NCI-H1105 (cell line): Measurements from ENCODE around the gene ANO6.

ENCODE experiments used
- DNase-seq: peaks from one replicate; lab custom pipeline; 2025; lab: John Stamatoyannopoulos, UW

Gene ANO6

GRCh38 chr12:45406988-45407850 is 191.3 kb downstream of the ANO6 start:
- no peak for DNase-seq

GRCh38 chr12:45407981-45408728 is 192.3 kb downstream of the ANO6 start:
- no peak for DNase-seq

DNA sequence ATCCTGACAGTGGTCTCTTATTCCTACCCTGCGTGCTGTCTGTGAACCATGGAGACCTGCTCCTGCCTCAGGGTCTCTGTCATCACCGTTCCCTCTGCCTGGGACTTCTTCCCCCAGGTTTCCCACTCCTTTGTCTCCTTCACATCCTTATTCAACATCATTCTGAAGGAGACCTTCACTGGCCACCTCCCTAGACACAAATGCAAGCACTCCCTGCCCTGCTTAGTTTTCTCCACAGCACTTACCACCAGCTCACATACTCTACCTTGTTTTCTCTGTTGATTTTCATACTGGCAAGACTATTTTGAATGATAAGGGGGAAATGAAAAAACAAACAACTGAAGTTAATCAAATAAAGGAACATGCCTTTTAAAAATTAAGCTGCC is 192.8 kb downstream of the ANO6 start:
- no peak for DNase-seq

GRCh38 chr12:45409966-45410365 is 194.1 kb downstream of the ANO6 start:
- no peak for DNase-seq

GRCh38 chr12:45411626-45412025 is 195.7 kb downstream of the ANO6 start:
- no peak for DNase-seq

GRCh38 chr12:45415393-45415817 is 199.5 kb downstream of the ANO6 start:
- no peak for DNase-seq

DNA sequence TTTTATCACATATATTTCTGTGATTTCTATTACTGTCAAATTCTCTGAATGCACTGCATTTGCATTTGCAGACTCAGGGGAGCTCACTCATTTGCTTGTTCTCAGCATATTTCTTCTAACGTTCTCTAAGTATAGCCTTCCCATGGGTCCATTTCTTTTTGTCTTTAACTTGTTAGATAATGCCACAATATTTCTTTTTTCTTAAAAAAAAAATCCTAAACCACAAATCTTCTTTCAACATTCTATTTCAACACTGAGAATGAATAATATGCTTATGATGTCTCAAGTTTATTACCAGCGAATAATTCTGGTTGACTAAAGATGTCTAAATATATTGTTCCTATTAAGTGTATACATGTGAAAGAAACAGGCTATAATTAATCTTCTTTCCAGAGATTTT is 200.2 kb downstream of the ANO6 start:
- DNase-seq: no peak

DNA sequence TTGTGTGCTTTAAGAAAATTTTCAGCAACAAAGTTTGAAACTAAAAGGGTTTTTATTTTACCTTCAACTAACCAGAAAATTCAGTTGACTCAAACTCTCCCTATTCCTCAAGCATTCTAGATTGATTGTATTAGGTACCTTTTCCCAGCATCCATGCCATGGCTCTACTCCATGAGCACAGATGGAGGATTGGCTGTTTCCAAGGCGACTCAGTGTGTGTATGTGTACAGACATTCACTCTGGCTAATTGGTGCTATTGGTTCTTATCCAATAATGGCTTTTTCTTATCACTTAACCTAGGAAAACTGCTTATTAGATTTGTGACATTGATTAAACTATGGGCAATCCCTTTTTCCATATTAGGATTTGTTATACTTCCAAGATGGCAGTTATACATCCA is 202.6 kb downstream of the ANO6 start:
- no peak for DNase-seq

DNA sequence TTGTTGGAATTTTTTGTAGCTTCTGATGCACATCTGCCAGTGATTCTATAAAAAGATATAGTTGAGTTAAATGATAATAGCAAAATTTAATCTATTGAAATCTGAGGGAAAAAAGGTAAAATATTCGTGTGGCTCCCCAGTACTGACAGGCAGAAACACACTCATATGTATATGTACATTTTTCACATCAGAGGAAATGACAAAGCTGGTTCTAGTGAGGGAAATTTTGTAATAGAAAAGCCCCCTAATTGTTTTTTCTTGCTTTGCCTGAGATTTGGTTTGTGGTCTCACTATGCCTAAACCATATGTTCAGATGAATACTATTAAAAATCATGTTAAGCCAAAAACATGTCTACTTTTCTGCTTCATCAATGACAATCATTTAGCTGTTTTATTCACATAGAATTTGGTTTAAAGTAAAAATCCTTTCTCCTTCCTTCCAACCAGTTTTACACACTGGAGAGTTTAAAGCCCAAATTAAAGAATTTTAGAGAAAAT is 203.5 kb downstream of the ANO6 start:
- no peak for DNase-seq

DNA sequence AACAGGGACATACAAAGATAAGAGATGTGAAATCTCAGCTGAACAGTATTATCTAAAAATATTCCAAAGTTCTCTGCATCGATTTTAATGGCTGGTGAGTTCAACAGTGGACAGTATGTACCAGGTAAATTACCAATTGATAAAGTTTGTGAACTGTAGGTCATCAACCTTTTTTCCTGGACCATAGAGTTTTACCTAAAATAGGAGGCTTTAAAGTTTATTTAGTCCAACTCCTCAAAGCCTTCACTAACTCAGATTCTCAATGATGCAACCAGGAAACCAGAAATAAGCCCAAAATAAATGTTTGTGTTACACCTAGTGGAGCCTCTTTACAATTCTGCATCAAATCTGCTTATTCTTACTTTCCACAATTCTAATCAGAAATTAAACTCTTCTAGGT is 205.8 kb downstream of the ANO6 start:
- no peak for DNase-seq

DNA sequence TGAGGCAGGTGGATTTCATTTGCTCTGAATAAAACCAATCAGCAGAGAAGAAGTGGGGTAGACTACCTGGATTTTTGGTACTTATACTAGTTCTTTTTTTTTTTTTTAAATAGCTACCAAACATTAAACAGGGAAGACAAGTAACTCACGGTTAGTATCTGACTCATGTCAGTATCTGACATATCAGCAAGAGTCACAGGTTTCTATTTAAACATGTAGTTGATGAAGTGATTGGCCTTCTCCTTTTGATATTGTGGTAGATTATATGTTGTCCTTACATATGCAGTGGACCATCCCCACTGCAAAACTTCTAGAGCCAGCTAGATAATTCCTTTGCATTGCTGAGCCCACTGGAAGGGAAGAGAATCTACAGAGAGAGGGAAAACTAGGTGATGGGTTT is 208.0 kb downstream of the ANO6 start:
- no peak for DNase-seq

DNA sequence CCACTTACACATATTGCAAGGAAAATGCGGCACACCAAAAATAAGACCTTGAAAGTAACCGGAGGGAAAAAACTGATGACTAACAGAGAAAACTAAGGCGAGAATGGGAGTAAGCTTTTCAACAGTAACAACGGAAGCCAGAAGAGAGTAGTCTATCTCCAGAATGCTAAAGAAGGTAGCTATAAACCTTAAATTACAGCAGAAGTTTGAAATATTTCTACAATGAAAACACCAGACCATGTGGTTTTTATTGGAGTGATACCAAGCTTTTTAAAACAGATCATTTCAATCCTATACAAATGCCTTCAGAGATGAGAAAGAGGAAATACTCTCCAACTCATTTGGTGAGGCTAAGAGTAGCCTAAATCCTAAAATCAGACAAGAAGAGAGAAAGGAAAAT is 209.5 kb downstream of the ANO6 start:
- no peak for DNase-seq

- DNase-seq: no peak
These were observed 210.4 kb downstream of the ANO6 start for GRCh38 chr12:45426294-45426693.

DNA sequence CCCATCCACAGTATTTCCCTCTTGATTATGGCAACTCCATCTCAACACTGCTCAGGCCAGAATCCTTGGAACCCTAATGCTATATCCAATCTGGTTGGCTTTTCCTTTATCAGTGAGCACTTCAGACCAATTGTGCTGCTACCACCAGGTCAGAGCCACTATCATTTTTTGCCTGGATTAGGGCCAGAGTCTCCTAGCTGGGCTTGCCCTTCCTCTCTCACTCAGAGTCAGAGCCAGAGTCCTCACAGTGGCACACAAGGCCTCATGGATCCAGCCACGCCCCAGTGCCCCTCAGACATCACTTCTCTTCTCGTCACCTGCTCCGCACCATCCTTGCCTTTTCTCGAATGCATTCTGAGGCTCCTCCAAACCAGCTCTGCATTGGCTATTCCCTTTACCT is 211.1 kb downstream of the ANO6 start:
- DNase-seq: no peak

- no peak for DNase-seq
These were observed 213.9 kb downstream of the ANO6 start for GRCh38 chr12:45429831-45430230.

- no peak for DNase-seq
These were observed 215.2 kb downstream of the ANO6 start for GRCh38 chr12:45431126-45431525.

DNA sequence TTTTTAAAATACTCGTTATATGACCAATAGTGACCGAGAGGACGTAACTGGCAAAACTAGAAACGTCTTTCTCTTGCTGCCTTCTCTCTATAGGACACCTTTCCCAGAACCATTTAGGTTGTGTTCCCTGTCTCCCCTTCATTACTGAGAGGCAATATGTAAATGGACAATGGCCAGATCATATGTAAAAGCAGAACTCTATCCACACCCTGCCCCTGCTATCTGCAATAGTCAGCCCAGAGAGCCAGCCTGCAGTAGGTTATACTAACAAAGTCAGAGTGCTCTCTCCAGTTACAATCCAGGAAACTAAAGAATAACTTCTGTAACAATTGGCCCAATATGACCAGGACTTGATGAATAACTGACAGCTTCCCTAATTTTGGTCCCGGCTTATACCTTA is 216.8 kb downstream of the ANO6 start:
- no peak for DNase-seq

- no peak for DNase-seq
These were observed 217.6 kb downstream of the ANO6 start for GRCh38 chr12:45433441-45433868.

- DNase-seq: no peak
These were observed 218.2 kb downstream of the ANO6 start for GRCh38 chr12:45434094-45434493.

DNA sequence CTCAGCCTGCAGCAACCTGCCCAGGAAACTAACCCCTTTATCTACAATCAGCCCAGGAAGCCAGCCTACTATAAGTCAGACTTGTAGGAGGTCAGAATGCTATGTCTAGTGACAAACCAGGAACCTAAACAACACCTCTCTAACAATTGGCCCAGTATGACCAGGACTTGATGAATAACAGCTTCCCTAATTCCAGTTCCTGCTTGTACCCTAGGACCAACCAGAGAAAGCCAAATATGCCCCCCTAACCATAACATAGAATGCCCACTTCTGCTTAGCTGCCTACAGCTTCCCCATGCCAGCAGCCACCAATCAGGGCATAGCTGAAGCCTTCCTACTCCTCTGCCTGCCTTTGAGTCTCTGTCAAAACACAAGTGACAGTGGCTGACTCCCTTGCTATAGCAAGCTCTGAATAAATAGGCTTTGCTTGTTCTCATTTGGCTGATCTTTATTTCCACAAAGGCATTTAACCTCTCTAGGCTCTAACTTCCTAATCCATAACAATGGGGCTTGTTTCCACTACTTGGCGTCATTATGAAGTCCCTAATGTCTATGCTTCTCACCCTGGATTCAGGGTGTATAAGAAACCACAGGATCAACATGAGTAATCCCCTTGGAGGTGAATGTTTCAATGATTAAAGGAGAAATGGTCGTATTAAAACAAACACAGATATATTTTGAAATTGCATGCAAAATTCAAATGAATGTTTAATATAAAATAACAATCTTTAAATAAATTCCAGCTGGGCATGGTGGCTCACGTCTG is 220.2 kb downstream of the ANO6 start:
- no peak for DNase-seq

DNA sequence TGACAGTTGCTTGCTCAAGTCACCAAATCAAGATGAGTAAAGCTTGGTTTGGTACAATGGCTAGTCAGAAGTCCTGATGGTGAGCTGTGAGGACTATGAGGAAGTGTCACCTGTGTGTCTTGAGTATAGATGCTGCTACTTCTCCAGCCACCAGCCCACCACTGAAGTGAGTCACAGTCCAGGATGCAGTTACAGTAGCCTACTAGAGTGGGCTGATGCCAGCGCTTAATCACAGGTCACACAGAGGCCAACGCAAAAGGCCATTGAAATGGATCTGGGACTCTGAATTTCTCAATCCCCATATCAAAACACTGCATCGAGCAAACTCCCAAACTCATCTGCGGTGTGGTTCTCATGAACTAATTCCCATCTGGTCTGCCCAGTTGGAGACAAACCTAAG is 223.1 kb downstream of the ANO6 start:
- DNase-seq: no peak

DNA sequence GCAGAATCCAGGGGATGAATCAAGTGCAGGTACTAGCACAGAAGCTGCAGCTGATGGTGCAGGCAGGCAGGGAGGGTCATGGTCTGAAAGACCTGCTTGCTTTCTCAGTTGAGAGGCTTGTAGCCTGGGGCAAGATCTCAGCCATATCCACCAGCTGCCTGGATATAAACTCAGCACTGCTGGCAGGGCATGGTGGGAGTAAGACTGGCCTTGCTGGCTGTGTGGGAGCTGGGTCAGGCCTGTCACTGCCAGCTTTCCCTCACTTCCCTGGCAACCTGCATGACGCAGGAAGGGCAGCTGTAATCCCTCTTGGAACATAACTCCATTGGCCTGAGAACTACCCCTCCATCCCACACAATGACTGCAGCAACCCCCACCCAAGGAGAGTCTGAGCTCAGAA is 230.1 kb downstream of the ANO6 start:
- DNase-seq: no peak
